Measurements from ENCODE around the gene PDE4D.
"Not testable (repeated sequence)": the region's sequence is repeated elsewhere in the genome, so short reads cannot be mapped to it uniquely, and the experiment has no call there.

Gene PDE4D

DNA sequence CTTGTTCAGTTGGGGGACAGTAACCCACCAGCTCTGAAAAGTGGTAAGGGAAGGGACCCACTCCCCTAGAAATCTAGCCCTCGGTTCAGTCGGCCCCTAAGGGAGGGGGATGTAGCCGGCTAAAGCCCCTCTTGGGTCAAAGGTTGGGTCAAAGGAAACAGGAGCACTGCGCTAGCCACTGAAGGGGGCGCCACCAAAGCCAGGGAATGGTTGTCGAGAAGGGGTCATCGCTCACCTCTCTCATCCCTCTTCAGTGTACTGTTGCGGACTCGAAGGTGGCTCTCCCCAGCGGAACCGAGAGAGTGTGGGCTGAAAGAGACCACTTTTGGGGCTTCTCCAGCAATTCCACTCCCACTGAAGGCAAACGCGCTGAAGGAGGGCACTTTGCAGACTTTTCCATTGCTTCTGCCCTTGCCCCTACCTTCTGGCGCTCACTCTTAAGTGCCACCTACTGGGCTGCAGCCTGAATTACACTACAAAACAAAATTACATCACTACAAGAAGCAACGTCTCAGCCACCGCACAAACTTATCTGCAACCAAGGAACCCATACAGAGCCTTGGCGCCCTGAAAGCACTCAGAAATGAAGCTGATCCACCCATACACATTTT is 396.9 kb downstream of the PDE4D start:
- no peak for DNase-seq

DNA sequence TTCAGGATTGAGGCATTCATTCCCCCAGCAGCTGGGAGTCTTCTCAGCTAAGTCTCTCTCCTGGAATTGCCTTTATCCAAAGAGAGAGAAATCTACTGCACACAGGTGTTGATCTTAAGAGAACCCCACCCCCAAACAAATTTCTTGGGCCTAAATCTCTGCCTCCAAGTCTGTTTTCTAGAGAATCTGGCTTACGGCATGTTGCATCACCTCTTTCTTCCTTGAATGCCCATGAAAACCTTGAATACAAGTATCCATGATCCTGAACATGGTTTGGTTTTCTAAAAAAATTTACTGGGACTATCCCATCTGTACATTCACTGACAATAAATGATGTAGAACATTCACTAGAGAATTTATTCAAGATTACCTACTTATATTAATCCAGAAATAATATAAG is 401.6 kb downstream of the PDE4D start:
- DNase-seq = no peak

DNA sequence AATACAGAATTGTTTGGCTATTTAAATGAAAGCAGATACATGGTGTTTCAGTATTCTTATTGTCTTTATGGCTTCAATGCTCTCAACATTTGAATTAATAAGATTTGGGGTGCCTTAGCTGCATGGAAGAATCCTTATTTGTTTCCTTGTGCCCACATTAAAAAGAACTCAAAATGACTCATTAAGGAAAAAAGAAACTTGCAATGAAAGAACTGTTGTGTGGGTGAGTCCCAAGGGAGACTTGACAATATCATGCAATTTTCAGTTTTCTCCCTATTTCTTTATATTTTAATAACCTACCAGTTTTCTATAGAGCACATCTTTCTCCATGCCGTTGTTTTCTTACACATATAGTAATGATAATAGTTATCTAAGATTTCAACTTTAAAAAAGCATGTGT is 404.0 kb downstream of the PDE4D start:
- DNase-seq = no peak

DNA sequence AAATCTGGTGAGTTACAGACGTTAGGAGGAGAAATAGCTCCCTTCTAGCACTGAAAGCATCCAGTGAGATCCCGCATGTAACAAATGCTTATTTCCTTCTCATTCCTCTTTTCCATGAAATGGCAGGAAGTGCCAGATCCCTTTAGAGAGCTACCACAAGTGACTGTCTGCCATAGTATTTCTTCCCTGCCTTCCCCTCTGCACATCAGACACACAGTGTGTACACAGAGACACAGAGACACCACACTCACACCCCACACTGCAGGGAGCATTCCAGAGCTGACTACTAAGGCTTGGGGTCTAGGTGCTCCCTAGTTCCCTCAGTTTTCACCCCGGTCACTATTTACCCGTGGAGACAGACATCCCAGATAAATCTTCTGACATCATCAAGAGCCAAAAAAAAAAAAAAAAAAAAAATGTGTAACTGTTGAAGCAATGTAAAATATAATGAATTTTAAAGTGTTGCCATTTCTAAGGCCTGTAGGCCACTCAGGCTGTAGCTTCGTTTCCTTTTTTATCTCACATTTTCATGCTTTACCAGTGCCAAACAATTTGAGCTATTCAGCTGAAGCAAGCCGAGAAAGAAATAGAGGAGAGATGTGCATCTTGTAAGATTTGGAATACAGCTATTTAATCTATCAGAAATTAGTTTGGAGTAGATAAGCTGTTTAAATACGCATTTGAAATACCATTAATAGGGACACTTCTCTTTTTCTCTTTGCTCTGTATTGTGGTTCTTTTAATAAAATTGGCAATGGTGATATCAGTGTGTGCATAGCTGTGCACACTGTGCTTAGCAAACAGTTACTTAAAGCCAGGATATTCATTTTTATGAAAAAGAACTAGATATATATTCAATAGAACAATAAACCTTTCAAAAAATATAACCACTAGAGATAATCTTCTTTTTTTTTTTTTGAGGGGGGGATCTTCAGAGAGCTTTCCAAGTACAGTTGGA is 405.5 kb downstream of the PDE4D start:
- no peak for DNase-seq

DNA sequence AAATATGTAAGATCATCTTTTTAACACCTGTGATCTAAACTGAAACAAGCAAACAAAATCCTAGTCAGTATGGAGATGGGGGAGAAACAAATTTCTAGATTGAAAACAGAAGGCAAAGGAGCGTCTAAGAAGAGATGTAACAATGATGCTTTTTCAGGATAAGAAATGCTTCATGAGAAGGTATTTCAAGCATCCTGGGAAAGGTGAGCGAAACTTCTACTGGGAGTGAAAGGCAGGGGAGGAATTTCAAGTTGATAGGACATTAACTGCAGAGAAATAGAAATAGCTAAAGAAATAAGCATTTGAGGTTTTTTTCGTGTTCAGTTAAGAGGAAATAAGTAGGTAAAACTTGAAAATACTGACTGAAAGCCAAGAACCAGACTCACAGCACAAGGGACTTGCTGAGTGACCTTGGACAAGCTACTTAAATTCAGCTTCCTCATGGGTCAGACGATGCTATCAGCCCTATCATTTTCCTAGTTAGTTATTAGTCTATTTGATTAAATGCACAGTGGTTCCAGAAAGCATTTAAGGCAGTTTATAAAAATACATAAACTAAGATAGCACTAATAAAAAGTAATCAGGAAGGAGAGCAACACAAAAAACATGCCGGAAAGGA is 406.3 kb downstream of the PDE4D start:
- DNase-seq = no peak

DNA sequence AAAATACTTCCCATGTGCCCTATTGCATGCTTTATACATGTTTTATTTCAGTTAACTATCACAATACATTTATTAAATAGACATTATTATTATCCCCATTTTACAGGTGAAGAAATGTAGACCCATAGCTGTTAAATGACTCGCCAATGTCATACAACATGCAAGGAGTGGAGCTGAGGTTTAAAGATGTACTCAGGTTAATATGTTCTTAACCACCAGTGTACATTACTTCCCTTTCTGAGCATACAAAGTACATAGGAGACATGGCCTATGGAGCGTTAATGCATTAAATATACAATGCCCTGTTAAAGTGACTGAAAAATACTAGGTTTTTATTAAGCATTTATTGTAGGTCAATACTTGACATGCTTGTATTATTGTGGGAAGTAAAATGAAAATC is 407.0 kb downstream of the PDE4D start:
- DNase-seq = no peak

DNA sequence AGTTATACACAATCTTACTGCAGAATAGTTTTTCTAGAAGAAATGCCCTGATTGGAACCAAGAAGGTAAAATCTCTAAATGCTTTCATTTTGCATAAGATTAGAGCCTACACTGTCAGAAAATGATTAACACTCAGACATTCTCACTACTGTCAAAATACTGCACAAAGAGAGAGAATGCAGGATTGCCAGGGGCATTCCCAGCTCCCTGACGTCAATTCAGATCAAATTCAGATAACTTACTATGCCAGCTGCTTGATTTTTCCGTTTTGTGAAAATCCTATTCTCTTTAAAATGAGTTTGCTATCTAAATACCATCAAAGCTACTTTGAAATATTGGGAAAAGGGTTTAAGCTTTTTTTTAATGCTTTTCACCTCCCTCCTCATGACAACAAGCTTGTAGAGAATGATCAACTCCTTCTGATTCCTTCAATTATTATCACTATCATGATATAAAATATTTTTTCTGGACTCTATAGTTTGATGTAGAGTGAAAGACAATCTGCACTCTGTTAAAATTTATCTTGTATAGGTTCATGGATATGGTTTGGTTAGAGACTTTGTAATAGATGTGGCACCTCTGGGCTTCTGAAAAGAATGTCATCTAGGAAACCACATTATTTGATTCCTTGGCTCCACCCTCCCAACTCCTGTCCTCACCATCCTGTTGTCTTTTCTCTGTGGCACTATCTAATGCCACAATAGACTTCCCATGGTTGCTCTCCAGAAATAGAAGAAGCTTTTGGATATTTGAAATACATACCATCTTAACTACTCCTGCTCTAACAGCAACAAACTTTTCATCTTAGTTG is 407.7 kb downstream of the PDE4D start:
- DNase-seq = no peak

DNA sequence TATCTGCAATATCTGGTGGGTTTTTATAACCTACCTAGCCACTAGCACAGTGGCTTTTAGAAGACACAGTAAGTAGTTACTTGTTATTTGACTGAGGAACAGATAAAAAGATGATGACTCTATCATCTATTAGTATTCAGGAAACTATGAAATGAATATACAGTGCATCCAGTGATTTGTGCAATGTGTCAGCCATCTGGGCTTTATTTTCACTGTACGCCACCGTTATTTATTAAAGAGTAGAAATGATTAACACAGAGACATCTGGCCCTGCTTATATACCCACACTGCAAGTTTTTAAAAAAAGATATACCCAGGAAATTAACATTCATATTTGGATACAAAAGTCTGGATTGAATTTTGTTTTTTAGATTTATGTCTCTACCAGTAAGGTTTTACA is 408.4 kb downstream of the PDE4D start:
- no peak for DNase-seq

DNA sequence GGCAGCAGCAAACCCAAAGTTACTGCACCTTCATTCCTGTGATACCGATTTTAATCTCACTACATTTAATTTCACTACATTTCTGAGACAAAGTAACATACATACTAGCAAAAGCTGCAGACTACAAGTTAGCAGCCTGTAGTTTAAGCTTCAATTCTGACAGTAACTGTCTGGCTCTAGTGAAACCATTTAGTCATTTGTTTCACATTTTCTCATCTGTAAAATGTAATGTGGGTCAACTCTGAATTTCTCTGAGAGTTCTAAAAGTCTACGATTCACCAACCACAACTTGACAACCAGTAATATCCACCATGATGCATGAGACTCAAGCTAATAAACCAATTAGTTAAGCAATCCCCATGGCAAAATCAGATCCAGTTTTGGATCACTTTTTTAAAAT is 408.9 kb downstream of the PDE4D start:
- no peak for DNase-seq

DNA sequence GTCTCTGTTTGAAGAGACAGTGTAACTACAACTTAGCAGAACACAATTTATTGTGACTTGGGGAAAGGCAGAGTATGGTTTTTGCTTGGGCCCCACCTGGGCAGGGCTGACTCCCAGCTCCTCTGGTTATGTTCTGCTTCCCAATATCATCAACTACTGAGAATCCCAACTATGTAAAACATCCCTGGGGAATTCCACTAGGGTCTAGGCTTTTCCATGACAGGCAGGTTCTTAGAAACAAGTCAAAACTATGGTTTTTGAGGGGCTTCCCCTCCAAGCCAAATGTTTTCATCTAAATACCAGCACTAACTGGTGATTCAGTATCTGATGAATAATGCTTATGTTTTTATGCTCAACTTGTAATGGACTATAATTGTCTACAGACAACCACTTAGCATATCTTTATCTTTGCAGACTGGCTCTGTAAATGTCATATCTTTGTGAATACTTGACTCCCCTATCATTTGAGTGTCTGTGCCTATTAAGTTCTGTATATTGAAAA is 409.5 kb downstream of the PDE4D start:
- DNase-seq = no peak

DNA sequence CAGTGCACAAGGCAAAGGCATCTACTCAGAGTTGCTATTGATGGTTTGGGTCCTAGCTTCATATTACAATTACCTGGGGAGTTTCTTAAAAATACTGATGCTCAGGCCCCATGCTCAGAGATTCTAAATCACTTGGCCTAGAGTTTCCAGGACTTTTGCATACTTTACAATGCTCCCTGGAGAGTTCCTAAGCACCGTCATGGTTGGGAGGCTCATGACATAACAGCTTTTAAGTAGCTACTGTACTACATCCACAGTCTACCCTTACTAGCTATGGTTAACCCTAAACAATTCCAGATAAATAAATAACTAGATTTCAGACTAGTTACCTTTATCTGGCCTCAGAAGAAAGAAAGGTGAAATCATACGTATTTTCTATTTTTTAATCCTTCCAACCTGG is 414.4 kb downstream of the PDE4D start:
- no peak for DNase-seq

DNA sequence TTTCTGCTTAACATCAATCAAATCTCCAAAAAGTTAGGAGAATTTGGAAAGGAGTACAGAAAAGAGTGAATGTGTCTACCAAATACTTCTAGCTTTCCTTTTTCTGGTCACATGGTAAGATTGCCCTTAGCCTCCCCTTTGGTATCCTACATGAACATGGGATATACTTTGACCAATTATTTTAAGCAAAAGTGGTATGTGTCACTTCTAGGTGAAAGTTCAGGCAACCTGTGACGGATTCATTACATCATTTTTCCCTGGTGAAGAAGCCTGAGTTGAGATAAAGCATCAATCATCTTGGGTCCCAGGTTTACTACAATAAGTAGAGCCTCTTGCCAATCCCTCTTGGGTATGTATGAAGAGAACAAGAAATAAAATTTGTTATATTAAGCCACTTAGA is 419.2 kb downstream of the PDE4D start:
- DNase-seq = no peak

DNA sequence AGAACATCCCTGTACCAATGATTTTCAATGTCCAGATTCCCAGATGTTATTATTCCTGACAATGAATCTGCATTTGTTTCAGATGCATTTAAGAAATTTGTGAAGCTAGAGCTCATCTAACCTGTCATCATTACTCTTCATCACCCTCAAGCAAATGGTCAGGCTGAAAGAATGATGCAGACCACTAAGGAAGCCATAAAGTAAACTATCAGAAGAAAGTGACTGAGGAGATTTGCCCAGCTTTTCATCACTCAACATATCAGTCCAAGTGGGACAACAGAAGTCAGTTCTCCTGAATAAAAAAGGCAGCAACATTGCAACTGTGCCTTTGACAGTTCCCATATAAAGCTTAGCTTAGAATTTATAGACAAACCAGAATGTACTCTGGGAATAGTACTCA is 419.9 kb downstream of the PDE4D start:
- no peak for DNase-seq

DNA sequence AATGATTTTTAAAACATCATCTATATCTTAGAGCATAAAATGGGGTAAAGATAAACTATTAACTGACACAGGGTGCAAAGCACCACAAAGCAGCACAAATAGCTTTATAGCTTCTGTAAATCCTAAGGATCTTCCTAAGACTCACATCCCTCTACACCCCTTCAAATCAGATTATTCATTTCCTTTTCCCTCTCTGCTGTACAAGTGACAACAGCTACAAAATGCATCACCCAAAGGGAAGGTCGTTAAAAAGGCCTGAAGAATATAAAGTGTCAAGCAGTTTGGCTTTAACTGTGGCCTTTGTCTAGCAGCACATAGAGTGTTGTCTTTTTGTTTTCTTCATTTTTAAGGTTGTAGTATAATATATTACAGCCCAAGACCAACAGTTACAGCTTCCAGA is 422.1 kb downstream of the PDE4D start:
- no peak for DNase-seq

DNA sequence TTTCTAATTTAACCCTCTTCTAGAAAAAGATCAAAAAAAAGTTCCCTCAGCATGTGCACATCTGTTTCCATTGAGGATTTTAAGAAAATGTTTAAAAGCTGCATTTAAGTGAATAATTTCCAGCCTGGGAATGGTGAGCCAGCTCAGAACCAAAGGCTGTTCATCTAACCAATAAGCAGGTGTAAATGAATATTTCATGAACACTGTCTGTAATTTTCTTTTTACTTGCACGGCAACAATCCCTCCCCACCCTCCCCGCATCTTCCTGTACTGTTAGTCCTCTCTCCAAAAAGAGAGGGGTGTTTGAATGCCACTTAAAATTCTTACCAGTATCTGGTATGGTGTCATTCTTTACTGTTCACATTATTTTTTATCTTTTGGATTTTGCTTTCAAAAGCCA is 425.6 kb downstream of the PDE4D start:
- DNase-seq = no peak

DNA sequence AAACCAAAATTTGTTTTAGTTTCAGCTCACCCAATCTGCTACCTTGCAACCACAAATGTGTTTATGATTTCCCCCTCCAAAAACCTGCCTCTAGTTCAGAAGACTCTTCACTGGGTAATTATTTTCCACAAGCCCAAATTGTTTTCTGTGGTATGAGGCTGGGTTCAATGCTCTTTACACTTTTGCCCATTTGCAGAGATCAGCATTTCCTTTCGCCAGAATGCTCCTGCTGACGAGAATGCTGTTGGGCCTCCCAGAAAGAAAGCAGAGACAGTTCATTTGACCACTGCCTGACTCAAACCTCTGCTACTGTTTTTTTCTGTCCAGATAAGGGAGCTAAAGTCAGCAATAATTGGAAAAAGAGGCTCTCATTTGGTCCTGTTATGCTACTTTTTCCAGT is 427.3 kb downstream of the PDE4D start:
- no peak for DNase-seq

DNA sequence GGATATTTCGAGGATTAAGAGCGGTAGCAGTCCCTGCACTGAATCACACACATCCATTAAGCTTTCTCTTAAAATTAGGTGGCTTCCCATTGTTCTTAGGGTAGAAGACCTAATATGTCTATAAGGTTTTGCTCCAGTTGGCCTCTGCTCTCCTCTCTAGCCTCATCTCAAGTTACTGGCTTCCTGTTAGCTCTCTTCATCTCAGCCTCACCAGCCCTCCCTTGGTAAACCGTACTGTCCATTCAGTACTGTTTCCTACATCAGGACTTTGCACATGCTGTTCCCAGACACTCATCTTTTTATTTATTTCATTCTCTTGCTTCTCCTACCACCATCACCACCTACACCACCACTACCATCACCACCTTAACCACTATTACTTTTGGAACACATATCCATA is 428.6 kb downstream of the PDE4D start:
- no peak for DNase-seq

DNA sequence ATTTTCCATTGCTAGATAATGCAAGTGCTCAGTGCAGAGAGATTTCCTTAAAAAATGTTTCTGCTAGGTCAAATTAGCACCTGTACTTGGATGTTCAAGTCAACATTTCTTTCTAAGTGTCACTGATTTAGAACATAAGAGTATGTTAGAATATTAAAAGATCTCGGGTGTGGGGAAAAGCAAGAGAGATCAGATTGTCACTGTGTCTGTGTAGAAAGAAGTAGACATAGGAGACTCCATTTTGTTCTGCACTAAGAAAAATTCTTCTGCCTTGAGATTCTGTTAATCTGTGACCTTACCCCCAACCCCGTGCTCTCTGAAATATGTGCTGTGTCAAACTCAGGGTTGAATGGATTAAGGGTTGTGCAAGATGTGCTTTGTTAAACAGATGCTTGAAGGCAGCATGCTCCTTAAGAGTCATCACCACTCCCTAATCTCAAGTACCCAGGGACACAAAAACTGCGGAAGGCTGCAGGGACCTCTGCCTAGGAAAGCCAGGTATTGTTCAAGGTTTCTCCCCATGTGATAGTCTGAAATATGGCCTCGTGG is 429.8 kb downstream of the PDE4D start:
- not testable (repeated sequence) for DNase-seq

DNA sequence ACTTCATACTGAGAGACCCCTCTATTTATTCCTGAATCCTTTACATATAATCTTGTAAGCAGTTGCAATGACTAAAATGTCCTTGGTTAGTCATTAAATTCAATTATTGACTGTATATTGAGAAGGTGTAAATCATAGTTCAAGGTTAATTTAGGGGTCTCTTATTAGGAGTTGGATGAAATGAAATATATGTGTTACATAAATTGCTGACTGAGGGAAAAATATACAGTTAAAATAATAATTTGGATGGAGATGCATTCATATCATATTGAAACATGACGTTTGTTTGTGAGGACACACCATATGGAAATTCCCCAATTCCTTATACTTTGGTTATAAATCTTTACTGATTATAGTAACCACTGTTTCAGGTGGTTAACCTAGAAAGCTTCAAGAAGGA is 430.6 kb downstream of the PDE4D start:
- DNase-seq = no peak

DNA sequence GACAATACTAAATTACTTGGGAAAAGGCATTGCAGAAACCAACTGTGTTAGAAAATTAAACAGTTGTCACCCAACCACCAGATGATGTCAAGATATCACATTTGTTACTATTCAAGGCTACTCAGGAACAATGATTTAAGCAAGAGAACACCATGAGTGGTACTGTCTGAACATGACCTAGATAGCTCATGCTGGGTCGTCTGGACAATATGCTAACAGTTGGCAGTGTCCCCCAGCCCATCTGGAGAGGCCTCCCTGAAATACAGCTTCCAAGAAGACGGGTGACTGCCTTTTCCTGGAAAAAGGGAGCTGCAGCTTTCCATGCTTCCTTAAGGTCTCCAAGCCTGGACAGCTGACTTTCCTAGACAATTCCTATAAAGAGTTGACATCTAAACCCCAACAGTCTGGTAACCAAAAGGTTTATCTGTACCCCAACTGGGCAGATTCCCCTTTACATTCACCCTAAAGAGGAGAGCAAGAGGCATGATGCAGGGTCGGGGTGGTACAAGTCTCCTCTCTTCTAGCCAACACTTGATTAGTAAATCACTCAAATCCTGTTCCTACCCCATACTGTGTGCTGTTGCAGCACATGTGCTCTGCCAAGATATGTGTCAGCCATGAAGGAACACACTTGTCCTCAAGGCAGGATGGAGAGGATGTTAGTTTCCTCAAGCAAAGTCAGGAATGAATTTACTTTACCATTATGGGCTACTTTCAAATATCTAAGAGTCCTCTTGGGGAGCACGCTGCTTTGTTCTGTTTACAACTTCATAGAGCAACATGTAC is 433.0 kb downstream of the PDE4D start:
- no peak for DNase-seq

DNA sequence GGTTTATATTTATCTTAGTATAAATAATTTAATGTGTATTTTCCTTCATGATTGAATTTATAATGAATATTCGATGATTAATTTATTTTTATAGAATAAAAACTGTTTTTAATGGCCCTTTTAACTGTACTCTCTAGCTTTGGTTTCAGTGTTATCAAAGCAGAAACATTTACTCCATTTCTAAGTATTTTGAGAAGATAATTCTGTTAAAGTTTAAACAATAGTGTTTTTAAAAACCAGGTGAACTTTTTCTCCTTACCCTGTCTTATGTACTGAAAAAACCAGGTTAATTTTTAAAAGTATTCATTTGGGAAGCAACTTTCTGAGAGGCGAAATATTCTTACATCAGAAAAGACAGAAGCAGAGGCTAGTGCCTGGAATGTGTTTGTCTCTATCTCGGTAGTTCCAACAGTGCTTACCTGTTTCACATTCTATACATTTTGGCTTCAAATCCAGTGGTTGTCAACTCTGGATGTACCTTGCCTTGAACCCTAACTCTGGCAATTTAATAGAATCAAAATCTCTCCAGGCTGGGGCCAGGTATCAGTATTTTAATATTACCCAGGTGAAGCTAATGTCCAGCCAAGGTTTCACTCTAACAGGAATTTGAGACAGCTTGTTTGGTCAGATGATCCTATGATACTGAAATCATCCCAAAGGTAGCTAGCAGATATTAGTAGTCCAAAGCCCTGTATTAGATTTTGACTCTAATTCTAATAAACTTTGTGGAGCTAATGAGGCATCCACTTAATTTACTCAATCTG is 434.4 kb downstream of the PDE4D start:
- DNase-seq = no peak
